Uterus (tissue), 4 donors: ENCODE data around the gene APOBEC3H. TPM values are rescaled to one million over a fixed set of nuclear protein-coding genes. Genes with fewer than 3 reads are reported as not detected.

Experiments used
- DNase-seq, 2 donors: peaks; one replicate each; pipeline ENCODE4 v3.0.0-alpha.2; 2019 to 2020
- H3K27ac ChIP-seq, 2 donors: fragments of 200-600 bp; sonication (generic); 1 replicate in 1 of 2; 2 replicates in 1 of 2; pipeline ENCODE4 v1.5.1; 2016 to 2018
- H3K27me3 ChIP-seq, 2 donors: fragments of 200-600 bp; sonication (generic); one replicate each; pipeline ENCODE4 v1.5.1; 2018 to 2019; ENCODE audit warnings: control low read depth in 1 of 2
- H3K36me3 ChIP-seq, 2 donors: fragments of 200-600 bp; sonication (generic); one replicate each; pipeline ENCODE4 v1.5.1; 2019; ENCODE audit warnings: control low read depth in 1 of 2
- H3K4me1 ChIP-seq, 2 donors: fragments of 200-600 bp; sonication (generic); one replicate each; pipeline ENCODE4 v1.5.1; 2018 to 2019; ENCODE audit warnings: control low read depth in 1 of 2
- H3K4me3 ChIP-seq, 2 donors: fragments of 200-600 bp; sonication (generic); 1 replicate in 1 of 2; 2 replicates in 1 of 2; pipeline ENCODE4 v1.5.1; 2018 to 2019; ENCODE audit warnings: mild to moderate bottlenecking in 1 of 2
- H3K9me3 ChIP-seq, 2 donors: fragments of 200-600 bp; sonication (generic); one replicate each; pipeline ENCODE4 v1.5.1; 2019; ENCODE audit warnings: control low read depth in 1 of 2
- POLR2A ChIP-seq, 2 donors: fragments of 450-650 bp; IDR thresholded peaks; one replicate each; pipeline ENCODE4 v1.6.1; 2016; ENCODE audit warnings: antibody characterized with exemption in 2 of 2, mild to moderate bottlenecking in 1 of 2, moderate library complexity in 1 of 2
- intact Hi-C: fragments of 100-400 bp; cut with DNase I; formaldehyde crosslinking; loops from one replicate; pipeline ENCODE4 v1.15.1; 2023; ENCODE audit warnings: low total_unique reads
- total RNA-seq, 4 donors: library from RNA; depleted of rRNA in 3 of 4; stranded (reverse); fragments of >200 nt in 3 of 4; gene quantifications; one replicate each; pipeline versions ENCODE4 v1.1.0 to v1.2.4, GENCODE V29; 2014 to 2023
- TF ChIP-seq, protein P1 (sequence below), 4 experiments: fragments of 200-600 bp in 2 of 4; fragments of 450-650 bp in 2 of 4; sonication (generic) in 2 of 4; IDR thresholded peaks; one replicate each; pipeline ENCODE4 v1.5.1; 2016 to 2019; ENCODE audit warnings: antibody characterized with exemption in 4 of 4, mild to moderate bottlenecking in 2 of 4, moderate library complexity in 1 of 4
- donor health status: DM: yes; HTN: yes; CAD: no.

APOBEC3H gene
- total RNA-seq, 4 donors from 2014 or later: 0.69 TPM; not detected in 3

DNA sequence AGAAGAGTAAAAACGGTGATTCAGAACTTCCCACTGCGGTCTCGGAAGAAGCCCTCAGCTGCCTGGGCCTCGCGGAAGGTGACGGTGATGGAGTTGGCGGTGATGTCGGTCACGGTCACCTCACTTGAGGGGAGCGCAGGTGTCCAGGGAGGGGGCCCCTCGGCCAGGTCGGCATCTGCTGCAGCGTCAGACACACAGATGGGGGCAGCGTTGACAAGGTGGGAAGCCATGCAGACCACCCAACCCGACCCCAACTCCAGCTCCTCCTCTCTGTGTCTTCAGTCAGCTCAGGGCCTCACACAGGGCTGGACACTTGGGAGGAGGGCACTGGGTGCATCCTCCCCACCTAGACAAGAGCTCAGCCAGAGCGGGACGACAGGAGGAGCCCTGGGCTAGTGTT lies 36.8 kb downstream of the APOBEC3H start:
- Histone ChIP-seq H3K4me3 (no peak overlapping the region), H3K27me3 (no peaks in the 10 kb centered on the region), H3K27ac (no peak overlapping the region), H3K4me1 (no peaks in the 10 kb centered on the region), H3K9me3 (no peaks in the 10 kb centered on the region), H3K36me3 (no peaks in the 10 kb centered on the region)
- intact Hi-C loops: no loop called here
- DNase-seq: no peak
- TF ChIP-seq POLR2A (IDR thresholded peaks at IDR 0.05): no peak
- TF ChIP-seq, protein P1, sequence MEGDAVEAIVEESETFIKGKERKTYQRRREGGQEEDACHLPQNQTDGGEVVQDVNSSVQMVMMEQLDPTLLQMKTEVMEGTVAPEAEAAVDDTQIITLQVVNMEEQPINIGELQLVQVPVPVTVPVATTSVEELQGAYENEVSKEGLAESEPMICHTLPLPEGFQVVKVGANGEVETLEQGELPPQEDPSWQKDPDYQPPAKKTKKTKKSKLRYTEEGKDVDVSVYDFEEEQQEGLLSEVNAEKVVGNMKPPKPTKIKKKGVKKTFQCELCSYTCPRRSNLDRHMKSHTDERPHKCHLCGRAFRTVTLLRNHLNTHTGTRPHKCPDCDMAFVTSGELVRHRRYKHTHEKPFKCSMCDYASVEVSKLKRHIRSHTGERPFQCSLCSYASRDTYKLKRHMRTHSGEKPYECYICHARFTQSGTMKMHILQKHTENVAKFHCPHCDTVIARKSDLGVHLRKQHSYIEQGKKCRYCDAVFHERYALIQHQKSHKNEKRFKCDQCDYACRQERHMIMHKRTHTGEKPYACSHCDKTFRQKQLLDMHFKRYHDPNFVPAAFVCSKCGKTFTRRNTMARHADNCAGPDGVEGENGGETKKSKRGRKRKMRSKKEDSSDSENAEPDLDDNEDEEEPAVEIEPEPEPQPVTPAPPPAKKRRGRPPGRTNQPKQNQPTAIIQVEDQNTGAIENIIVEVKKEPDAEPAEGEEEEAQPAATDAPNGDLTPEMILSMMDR (IDR thresholded peaks at IDR 0.05): no peak

DNA sequence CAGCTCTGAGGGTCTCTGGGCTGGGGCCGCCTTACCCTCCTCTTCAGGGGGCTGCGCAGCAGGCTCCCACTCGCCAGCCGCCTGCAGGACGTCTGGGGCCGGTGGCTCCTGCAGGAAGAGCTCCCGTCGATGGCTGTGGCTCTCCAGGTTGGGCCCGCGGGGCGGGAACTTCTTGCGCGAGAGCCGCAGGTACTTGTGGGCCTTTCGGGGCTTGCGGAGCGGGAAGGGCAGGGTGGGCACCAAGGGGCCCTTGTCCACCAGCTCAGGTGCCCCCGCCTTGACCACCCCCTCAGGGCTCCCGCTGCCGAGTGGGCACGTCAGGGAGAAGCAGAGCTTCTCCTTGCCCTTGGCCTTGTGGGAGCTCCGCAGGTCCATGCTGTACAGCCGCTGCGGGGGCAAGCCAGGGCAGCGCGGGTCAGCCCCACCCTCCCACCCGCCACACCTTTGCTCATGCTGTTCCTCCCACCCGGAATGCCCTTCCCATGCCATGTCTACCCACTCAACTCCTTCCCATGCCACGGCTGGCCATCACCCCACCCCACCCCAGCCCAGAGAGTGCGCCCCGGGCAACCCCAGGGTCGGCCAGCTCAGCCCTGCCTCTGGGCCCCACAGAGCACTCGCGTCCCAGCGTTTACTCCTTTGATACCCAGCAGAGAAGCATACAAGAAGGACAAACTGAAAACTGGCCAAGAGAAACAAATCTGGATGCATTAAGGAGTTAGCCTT lies 37.5 kb downstream of the APOBEC3H start:
- Histone ChIP-seq H3K36me3 (no peaks in the 10 kb centered on the region), H3K27me3 (no peaks in the 10 kb centered on the region), H3K9me3 (no peaks in the 10 kb centered on the region), H3K27ac (no peak overlapping the region), H3K4me1 (no peaks in the 10 kb centered on the region), H3K4me3 (no peak overlapping the region)
- intact Hi-C loops: no loop called here
- no peak for TF ChIP-seq POLR2A (IDR thresholded peaks at IDR 0.05)
- TF ChIP-seq, protein P1 (IDR thresholded peaks at IDR 0.05): no peak
- no peak for DNase-seq

DNA sequence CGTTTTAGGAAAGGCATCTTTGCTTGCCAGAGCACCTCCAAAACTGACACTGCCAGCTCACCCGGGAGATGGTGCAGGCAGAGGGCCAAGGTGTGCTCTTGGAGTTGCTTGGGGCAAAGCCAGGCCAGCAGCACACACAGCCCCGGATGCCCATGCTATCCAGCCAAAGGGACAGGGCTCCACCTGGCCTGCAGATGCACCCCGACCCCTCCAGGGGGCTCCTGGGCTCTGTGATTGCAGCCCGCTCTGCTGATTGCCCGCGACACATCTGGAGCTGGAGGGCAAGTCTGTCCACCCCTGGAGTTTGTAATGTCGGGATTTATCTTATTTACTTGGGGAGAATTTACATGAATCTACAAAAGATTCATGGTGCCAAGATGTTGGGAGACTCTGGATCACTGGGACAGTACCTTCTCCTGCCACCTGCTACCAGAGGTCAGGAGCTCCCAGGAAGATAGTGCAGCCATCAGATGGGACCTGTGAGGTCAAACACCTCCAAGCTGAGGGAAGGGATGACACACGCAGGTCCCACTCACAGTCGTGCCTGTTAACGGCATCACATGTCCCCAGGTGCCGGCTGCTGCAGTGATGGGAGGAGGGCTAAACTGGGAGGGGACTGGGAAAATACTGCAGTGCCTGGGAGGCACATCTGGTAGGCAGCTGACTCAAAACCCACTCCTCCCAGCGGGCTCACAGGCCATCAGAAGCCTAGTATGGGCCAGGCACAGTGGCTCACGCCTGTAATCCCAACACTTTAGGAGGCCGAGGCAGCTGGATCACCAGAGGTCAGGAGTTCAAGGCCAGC lies 38.2 kb downstream of the APOBEC3H start:
- TF ChIP-seq POLR2A (IDR thresholded peaks at IDR 0.05): no peak
- TF ChIP-seq, protein P1 (IDR thresholded peaks at IDR 0.05): peak in 2 of 4 experiments; percentile 24 to 25
- H3K4me1 ChIP-seq: no peaks in the 10 kb centered on the region
- H3K27ac ChIP-seq: no peak overlapping the region
- H3K36me3 ChIP-seq: no peaks in the 10 kb centered on the region
- intact Hi-C loops: no loop called here
- no peaks in the 10 kb centered on the region for H3K9me3 ChIP-seq
- no peak for DNase-seq
- no peaks in the 10 kb centered on the region for H3K27me3 ChIP-seq
- no peak overlapping the region for H3K4me3 ChIP-seq

DNA sequence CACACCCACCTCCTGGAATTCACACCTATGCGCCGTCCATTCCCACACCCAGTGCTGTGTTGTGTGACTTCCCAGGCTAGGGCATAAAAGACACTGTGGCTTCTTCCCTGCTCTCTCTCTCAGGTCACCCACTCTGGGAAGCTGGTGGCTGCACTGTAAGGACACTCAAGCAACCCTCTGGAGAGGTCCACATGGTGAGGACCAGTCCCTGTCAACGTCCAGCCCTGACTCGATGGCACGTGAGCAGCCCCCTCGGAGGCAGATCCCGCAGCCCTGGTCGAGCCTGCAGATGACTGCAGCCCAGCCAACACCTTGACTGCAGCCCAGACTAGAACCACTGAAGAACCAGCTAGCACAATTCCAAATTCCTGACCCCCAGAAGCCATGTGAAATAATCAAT lies 39.3 kb downstream of the APOBEC3H start:
- H3K4me1 ChIP-seq: no peaks in the 10 kb centered on the region
- no peaks in the 10 kb centered on the region for H3K27me3 ChIP-seq
- no peaks in the 10 kb centered on the region for H3K9me3 ChIP-seq
- no peak overlapping the region for H3K4me3 ChIP-seq
- no peaks in the 10 kb centered on the region for H3K36me3 ChIP-seq
- no peak overlapping the region for H3K27ac ChIP-seq
- intact Hi-C loops: no loop called here
- no peak for DNase-seq
- TF ChIP-seq, protein P1 (IDR thresholded peaks at IDR 0.05): no peak
- TF ChIP-seq POLR2A (IDR thresholded peaks at IDR 0.05): no peak

DNA sequence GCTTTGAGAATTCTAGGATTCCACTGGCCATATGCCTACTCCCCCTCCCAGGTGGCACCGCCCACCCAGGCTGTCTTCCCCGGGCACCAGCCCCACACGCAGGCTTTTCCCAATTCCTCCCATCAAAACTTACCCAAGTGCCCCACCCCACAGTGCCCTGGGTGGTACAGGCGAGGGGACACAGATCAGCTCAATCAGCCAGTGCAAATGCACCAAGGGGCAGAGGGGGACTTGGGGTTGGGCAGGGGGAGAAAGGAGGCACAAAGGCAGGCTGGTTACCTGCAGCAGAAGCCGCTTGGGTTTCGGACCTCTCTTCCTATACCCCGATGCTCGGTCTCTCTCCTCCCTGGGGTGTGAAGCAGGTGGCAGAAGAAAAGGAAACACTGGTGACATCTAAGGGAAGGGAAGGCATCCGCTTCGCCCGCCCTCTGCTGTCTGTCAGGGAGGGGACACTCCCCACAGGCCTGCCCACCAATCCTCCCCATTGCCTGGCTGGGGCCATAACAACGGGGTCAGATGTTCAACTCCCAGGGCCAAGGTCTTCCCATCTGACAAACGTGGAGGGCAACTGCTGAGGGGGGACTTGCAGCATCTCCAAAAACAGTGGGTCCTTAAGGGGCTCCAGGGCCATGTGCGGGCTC lies 41.4 kb downstream of the APOBEC3H start:
- Histone ChIP-seq H3K27me3 (no peaks in the 10 kb centered on the region), H3K36me3 (no peaks in the 10 kb centered on the region), H3K4me3 (no peak overlapping the region), H3K4me1 (no peaks in the 10 kb centered on the region), H3K27ac (no peak overlapping the region), H3K9me3 (no peaks in the 10 kb centered on the region)
- DNase-seq: no peak
- no peak for TF ChIP-seq POLR2A (IDR thresholded peaks at IDR 0.05)
- TF ChIP-seq, protein P1 (IDR thresholded peaks at IDR 0.05): no peak
- intact Hi-C loops: no loop called here
